Measurements from ENCODE around the gene TPTE.
"Not testable (repeated sequence)": the region's sequence is repeated elsewhere in the genome, so short reads cannot be mapped to it uniquely, and the experiment has no call there.

- not testable (repeated sequence) for TF ChIP-seq CTCF, POLR2A (IDR thresholded peaks at IDR 0.05)
Measured at GRCh38 chr21:10638144-10638543, 116.8 kb downstream of the TPTE start.

All from esophagus squamous epithelium (tissue), 4 donors.